Activated B cell treated with CpG ODN at 0.5 μM for 24 hours (primary cell): ENCODE measurements around the gene GZMM. TPM values are rescaled to one million over a fixed set of nuclear protein-coding genes. Genes with fewer than 3 reads are reported as not detected.

ENCODE experiments used
- ATAC-seq: fragments of 200-7000 bp; cut with Tn5 transposase; one replicate; pipeline ENCODE4 v1.10.0; 2021; ENCODE audit warnings: low read depth, mild to moderate bottlenecking, moderate library complexity
- CTCF ChIA-PET: fragments of 350-600 bp; sonication (Branson Sonifier 250); formaldehyde crosslinking; loops from one replicate; lab custom pipeline; 2021; ENCODE audit warnings: antibody characterized with exemption; lab: Charles Lee
- POLR2A ChIA-PET: fragments of 350-600 bp; sonication (Branson Sonifier 250); formaldehyde crosslinking; loops from one replicate; lab custom pipeline; 2021; ENCODE audit warnings: antibody characterized with exemption; lab: Charles Lee
- DNase-seq: peaks from one replicate; pipeline ENCODE4 v3.0.0; 2022
- H3K27ac Mint-ChIP-seq: one replicate; pipeline ENCODE4 v1.8.0; 2020; ENCODE audit warnings: mixed read lengths
- H3K27me3 Mint-ChIP-seq: one replicate; pipeline ENCODE4 v1.8.0; 2021; ENCODE audit warnings: mixed read lengths
- H3K36me3 Mint-ChIP-seq: one replicate; pipeline ENCODE4 v1.8.0; 2021; ENCODE audit warnings: low read depth, mixed read lengths
- H3K4me1 Mint-ChIP-seq: one replicate; pipeline ENCODE4 v1.8.0; 2021; ENCODE audit warnings: mixed read lengths
- H3K4me3 Mint-ChIP-seq: one replicate; pipeline ENCODE4 v1.8.0; 2020; ENCODE audit warnings: mild to moderate bottlenecking, mixed read lengths
- H3K9me3 Mint-ChIP-seq: one replicate; pipeline ENCODE4 v1.8.0; 2020; ENCODE audit warnings: mixed read lengths
- intact Hi-C: fragments of 100-400 bp; cut with micrococcal nuclease; formaldehyde crosslinking; loops from one replicate; pipeline ENCODE4 v1.15.1; 2024
- total RNA-seq: library from RNA; stranded (reverse); gene quantifications from 2 replicates; pipeline ENCODE4 v1.2.3, GENCODE V29; 2022
- TF ChIP-seq, protein P1 (sequence below): fragments of 200-600 bp; IDR thresholded peaks from one replicate; pipeline ENCODE4 v1.8.0; 2022; ENCODE audit warnings: antibody characterized with exemption, mild to moderate bottlenecking

The GZMM gene
- total RNA-seq, 1 donor from 2014 or later: not detected

DNA sequence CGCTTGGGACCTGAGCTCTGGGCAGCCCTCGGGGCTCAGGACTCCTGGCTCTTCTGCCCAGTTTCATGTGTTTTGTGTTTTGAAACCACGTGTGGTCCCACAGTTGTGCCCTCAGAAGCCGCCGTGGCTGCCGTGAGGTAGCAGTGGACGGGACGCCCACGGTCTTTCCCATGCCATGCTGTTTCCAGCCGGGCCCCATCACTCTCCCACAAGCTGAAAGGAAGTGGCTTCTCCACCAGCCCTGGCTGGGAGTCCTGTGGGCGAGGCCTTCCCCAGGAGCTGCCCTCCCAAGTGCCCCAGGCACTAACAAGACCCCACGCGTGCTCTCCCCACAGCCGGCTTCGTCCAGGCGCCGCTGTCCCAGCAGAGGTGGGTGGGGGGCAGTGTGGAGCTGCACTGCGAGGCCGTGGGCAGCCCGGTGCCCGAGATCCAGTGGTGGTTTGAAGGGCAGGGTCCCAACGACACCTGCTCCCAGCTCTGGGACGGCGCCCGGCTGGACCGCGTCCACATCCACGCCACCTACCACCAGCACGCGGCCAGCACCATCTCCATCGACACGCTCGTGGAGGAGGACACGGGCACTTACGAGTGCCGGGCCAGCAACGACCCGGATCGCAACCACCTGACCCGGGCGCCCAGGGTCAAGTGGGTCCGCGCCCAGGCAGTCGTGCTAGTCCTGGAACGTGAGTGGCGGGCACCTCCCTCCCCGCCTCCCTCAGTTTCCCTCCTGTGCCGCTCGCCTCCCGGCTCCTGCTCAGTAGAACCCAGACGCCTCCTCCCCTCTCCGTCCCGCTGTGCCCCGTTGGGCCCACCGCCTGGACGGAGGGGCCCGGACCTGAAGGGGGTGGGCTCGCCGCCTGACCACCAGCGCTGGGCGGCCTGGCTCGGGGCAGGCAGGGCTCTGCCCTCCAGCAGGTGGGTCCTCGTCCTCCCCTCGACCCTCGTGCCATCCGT is 33.9 kb downstream of the GZMM start:
- POLR2A ChIA-PET: no interaction called here
- intact Hi-C loops: no loop called here
- no peaks in the 10 kb centered on the region for H3K27me3 Mint-ChIP-seq
- TF ChIP-seq, protein P1, sequence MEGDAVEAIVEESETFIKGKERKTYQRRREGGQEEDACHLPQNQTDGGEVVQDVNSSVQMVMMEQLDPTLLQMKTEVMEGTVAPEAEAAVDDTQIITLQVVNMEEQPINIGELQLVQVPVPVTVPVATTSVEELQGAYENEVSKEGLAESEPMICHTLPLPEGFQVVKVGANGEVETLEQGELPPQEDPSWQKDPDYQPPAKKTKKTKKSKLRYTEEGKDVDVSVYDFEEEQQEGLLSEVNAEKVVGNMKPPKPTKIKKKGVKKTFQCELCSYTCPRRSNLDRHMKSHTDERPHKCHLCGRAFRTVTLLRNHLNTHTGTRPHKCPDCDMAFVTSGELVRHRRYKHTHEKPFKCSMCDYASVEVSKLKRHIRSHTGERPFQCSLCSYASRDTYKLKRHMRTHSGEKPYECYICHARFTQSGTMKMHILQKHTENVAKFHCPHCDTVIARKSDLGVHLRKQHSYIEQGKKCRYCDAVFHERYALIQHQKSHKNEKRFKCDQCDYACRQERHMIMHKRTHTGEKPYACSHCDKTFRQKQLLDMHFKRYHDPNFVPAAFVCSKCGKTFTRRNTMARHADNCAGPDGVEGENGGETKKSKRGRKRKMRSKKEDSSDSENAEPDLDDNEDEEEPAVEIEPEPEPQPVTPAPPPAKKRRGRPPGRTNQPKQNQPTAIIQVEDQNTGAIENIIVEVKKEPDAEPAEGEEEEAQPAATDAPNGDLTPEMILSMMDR: no peak
- H3K4me1 Mint-ChIP-seq: peaks cover 28% of the 10 kb centered on the region
- no peak overlapping the region for H3K4me3 Mint-ChIP-seq
- DNase-seq (no peak), ATAC-seq (no peak)
- H3K9me3 Mint-ChIP-seq: no peaks in the 10 kb centered on the region
- H3K27ac Mint-ChIP-seq: no peak overlapping the region
- CTCF ChIA-PET: no interaction called here
- H3K36me3 Mint-ChIP-seq: peaks cover 18% of the 10 kb centered on the region

GRCh38 chr19:579111-579841 is 35.4 kb downstream of the GZMM start:
- POLR2A ChIA-PET: no interaction called here
- Mint-ChIP-seq H3K27ac (no peak overlapping the region), H3K4me1 (peaks cover 17% of the 10 kb centered on the region), H3K36me3 (peaks cover 26% of the 10 kb centered on the region), H3K27me3 (no peaks in the 10 kb centered on the region), H3K9me3 (no peaks in the 10 kb centered on the region), H3K4me3 (no peak overlapping the region)
- CTCF ChIA-PET: no interaction called here
- TF ChIP-seq, protein P1: no peak
- DNase-seq (no peak), ATAC-seq (no peak)
- intact Hi-C loops: no loop called here

DNA sequence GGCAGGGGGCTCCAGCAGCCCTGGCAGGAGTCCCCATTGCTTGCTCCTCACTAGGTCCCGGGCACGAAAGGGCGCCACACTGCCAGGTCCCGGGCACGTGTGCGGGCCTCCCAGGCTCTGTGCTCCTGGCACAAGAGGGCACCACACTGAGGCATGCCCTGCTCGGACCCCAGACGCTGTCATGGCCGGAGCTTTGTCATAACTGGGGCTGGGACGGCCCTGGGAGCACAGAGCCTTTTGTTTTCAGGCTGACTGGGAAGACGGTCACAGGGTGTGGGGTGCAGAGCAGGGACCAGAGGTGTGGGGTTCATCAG is 35.9 kb downstream of the GZMM start:
- no peaks in the 10 kb centered on the region for H3K27me3 Mint-ChIP-seq
- peaks cover 26% of the 10 kb centered on the region for H3K36me3 Mint-ChIP-seq
- POLR2A ChIA-PET: no interaction called here
- CTCF ChIA-PET: no interaction called here
- no peak overlapping the region for H3K27ac Mint-ChIP-seq
- ATAC-seq (no peak), DNase-seq (no peak)
- H3K4me3 Mint-ChIP-seq: no peak overlapping the region
- H3K9me3 Mint-ChIP-seq: no peaks in the 10 kb centered on the region
- peaks cover 12% of the 10 kb centered on the region for H3K4me1 Mint-ChIP-seq
- TF ChIP-seq, protein P1: no peak
- intact Hi-C loops: no loop called here

- Mint-ChIP-seq H3K36me3 (peaks cover 26% of the 10 kb centered on the region), H3K27me3 (no peaks in the 10 kb centered on the region), H3K27ac (no peak overlapping the region), H3K4me3 (no peak overlapping the region), H3K9me3 (no peaks in the 10 kb centered on the region), H3K4me1 (peaks cover 7% of the 10 kb centered on the region)
- ChIA-PET CTCF (no interaction called here), POLR2A (no interaction called here)
- intact Hi-C loops: no loop called here
- DNase-seq (no peak), ATAC-seq (no peak)
- TF ChIP-seq, protein P1: no peak
Observed at GRCh38 chr19:580274-580835, 36.5 kb downstream of the GZMM start.
